Middle frontal gyrus (tissue), 1 donor: Measurements from ENCODE around the gene UNC5C.

Source experiments
- DNase-seq: peaks from one replicate; pipeline ENCODE4 v3.0.0-alpha.2; 2015; ENCODE audit warnings: low spot score; ENCODE audit errors: extremely low spot score

UNC5C gene

GRCh38 chr4:95220205-95221175, 328.3 kb downstream of the UNC5C start:
- no peak for DNase-seq

GRCh38 chr4:95219109-95219508, 329.7 kb downstream of the UNC5C start:
- no peak for DNase-seq

GRCh38 chr4:95217197-95217596, 331.6 kb downstream of the UNC5C start:
- DNase-seq: no peak

GRCh38 chr4:95216636-95217035, 332.1 kb downstream of the UNC5C start:
- no peak for DNase-seq

- no peak for DNase-seq
These were observed 332.7 kb downstream of the UNC5C start for GRCh38 chr4:95215991-95216605.

- no peak for DNase-seq
These were observed 333.7 kb downstream of the UNC5C start for GRCh38 chr4:95215043-95215442.

GRCh38 chr4:95214408-95214807, 334.4 kb downstream of the UNC5C start:
- DNase-seq: no peak

- DNase-seq: no peak
These were observed 335.4 kb downstream of the UNC5C start for GRCh38 chr4:95213366-95213765.

- DNase-seq: no peak
These were observed 336.1 kb downstream of the UNC5C start for GRCh38 chr4:95212692-95213091.

- no peak for DNase-seq
These were observed 338.8 kb downstream of the UNC5C start for GRCh38 chr4:95209927-95210326.

GRCh38 chr4:95204873-95205272, 343.9 kb downstream of the UNC5C start:
- DNase-seq: no peak

GRCh38 chr4:95204267-95204844, 344.4 kb downstream of the UNC5C start:
- DNase-seq: no peak

GRCh38 chr4:95198961-95199360, 349.8 kb downstream of the UNC5C start:
- DNase-seq: no peak

GRCh38 chr4:95197353-95197752, 351.4 kb downstream of the UNC5C start:
- DNase-seq: no peak

GRCh38 chr4:95193391-95194224, 355.2 kb downstream of the UNC5C start:
- DNase-seq: no peak

- DNase-seq: no peak
These were observed 357.2 kb downstream of the UNC5C start for GRCh38 chr4:95191537-95191936.

- DNase-seq: no peak
These were observed 357.9 kb downstream of the UNC5C start for GRCh38 chr4:95190751-95191436.

GRCh38 chr4:95188701-95189370, 359.9 kb downstream of the UNC5C start:
- DNase-seq: no peak

- no peak for DNase-seq
These were observed 362.1 kb downstream of the UNC5C start for GRCh38 chr4:95186666-95187065.
